Right lobe of liver (tissue), 6 donors: Measurements from ENCODE around the gene WDR90. TPM values are rescaled to one million over a fixed set of nuclear protein-coding genes. Genes with fewer than 3 reads are reported as not detected.
A peak's percentile ranks its signal among the peaks of the same experiment; 100 is the strongest.
"Not testable (repeated sequence)": the region's sequence is repeated elsewhere in the genome, so short reads cannot be mapped to it uniquely, and the experiment has no call there.

ENCODE experiments used
- ATAC-seq, 4 donors: fragments of 200-7000 bp; cut with Tn5 transposase; one replicate each; pipeline ENCODE4 v1.9.1; 2020; ENCODE audit warnings: mild to moderate bottlenecking in 4 of 4, moderate library complexity in 4 of 4
- DNase-seq, 3 donors: peaks; one replicate each; pipeline ENCODE4 v3.0.0-alpha.2; 2020
- H3K27ac ChIP-seq, 3 donors: fragments of 200-600 bp; one replicate each; pipeline ENCODE4 v1.8.0; 2022
- H3K27me3 ChIP-seq, 2 donors: fragments of 200-600 bp; one replicate each; pipeline ENCODE4 v1.8.0; 2022
- H3K36me3 ChIP-seq, 4 donors: fragments of 200-600 bp; sonication (generic) in 1 of 4; one replicate each; pipeline versions ENCODE4 v1.5.1 to v1.8.0; 2017 to 2022; ENCODE audit warnings: control low read depth in 1 of 4
- H3K4me1 ChIP-seq, 4 donors: fragments of 200-600 bp; sonication (generic) in 1 of 4; one replicate each; pipeline versions ENCODE4 v1.5.1 to v1.8.0; 2017 to 2022; ENCODE audit warnings: control low read depth in 1 of 4
- H3K4me3 ChIP-seq, 3 donors: fragments of 200-600 bp; one replicate each; pipeline ENCODE4 v1.8.0; 2022
- H3K9me3 ChIP-seq, 4 donors: fragments of 200-600 bp; sonication (generic) in 1 of 4; one replicate each; pipeline versions ENCODE4 v1.5.1 to v1.8.0; 2017 to 2022; ENCODE audit warnings: control low read depth in 1 of 4
- CTCF ChIP-seq, 4 donors: fragments of 200-600 bp in 3 of 4; fragments of 450-650 bp in 1 of 4; IDR thresholded peaks; one replicate each; pipeline versions ENCODE4 v1.5.1 to v1.8.0; 2016 to 2022; ENCODE audit warnings: antibody characterized with exemption in 4 of 4, mild to moderate bottlenecking in 2 of 4
- POLR2A ChIP-seq: fragments of 450-650 bp; IDR thresholded peaks from one replicate; pipeline ENCODE4 v1.6.1; 2017; ENCODE audit warnings: antibody characterized with exemption, mild to moderate bottlenecking
- WGBS: methylation state at CpG from one replicate; pipeline ENCODE4 v1.1.6; 2018; ENCODE audit warnings: low coverage, low lambda C conversion rate; ENCODE audit not compliant: insufficient coverage; ENCODE audit errors: missing lambda C conversion rate; 5-methylcytosine and 5-hydroxymethylcytosine counted together
- intact Hi-C, 2 donors: fragments of 100-400 bp; cut with DNase I; formaldehyde crosslinking; loops; one replicate each; pipeline versions ENCODE4 v1.11.2 to v1.14.1; 2022
- total RNA-seq, 6 experiments: library from RNA; depleted of rRNA in 2 of 6; stranded (reverse); fragments of >200 nt in 2 of 6; fragmentation: NEBNext Ultra II Directional in 3 of 6; extraction: Animal tissue kit (Norgen Biotek cat#: 25700) in 3 of 6; gene quantifications; one replicate each; pipeline versions ENCODE4 v1.1.0 to v1.2.4, GENCODE V29; 2016 to 2023
- donor health status: DM: no; HTN: yes; CAD: no.
- donor health status: DM: no; HTN: no; CAD: no.
- donor health status: DM: no; HTN: no; CAD: no.
- donor health status: DM: no; HTN: yes; CAD: no.
- donor health status: DM: no; HTN: yes; CAD: no.

WDR90 gene
- total RNA-seq, 6 experiments from 2014 or later, result 7.2 to 18.1 (median 11.8) TPM

GRCh38 chr16:687499-687898 is 38.3 kb downstream of the WDR90 start:
- no CpG with 5 or more reads among the region's 19 CpGs for WGBS
- TF ChIP-seq CTCF (IDR thresholded peaks at IDR 0.05) (no peak), POLR2A (no peak)
- Histone ChIP-seq H3K4me1 (peaks cover 0 to 30% (median 12%) of the 10 kb centered on the region in 4 donors), H3K27me3 (no peaks in the 10 kb centered on the region), H3K27ac (no peak overlapping the region), H3K4me3 (no peak overlapping the region), H3K9me3 (no peaks in the 10 kb centered on the region), H3K36me3 (peaks cover 0 to 11% (median 2%) of the 10 kb centered on the region in 4 donors)
- intact Hi-C loops, result no loop called here
- no peak for ATAC-seq
- DNase-seq, result no peak

- ATAC-seq, result no peak
- Histone ChIP-seq H3K4me1 (peaks cover 0 to 19% (median 9%) of the 10 kb centered on the region in 4 donors), H3K9me3 (no peaks in the 10 kb centered on the region), H3K27me3 (peaks cover 0 to 4% of the 10 kb centered on the region in 2 donors), H3K27ac (peak overlapping the region in 1 of 3 donors; percentile 68), H3K36me3 (peaks cover 0 to 6% (median 0%) of the 10 kb centered on the region in 4 donors), H3K4me3 (peak overlapping the region; percentile 93 to 96 (median 94))
- TF ChIP-seq CTCF (IDR thresholded peaks at IDR 0.05) (no peak), POLR2A (no peak)
- WGBS, result 80% methylated on average over 2 of the region's 26 CpGs
- DNase-seq, result no peak
- intact Hi-C loops, result no loop called here
Measured at GRCh38 chr16:689175-689897, 40.2 kb downstream of the WDR90 start.

- H3K4me3 ChIP-seq, H3K27ac ChIP-seq, ATAC-seq, DNase-seq, H3K36me3 ChIP-seq, intact Hi-C loops, H3K9me3 ChIP-seq: not testable (repeated sequence)
- 80% methylated on average over 10 of the region's 16 CpGs for WGBS
- peaks cover 0 to 10% of the 10 kb centered on the region in 2 donors for H3K27me3 ChIP-seq
- peaks cover 0 to 19% (median 8%) of the 10 kb centered on the region in 4 donors for H3K4me1 ChIP-seq
Measured at GRCh38 chr16:691242-691641, 42.1 kb downstream of the WDR90 start.

- 63% methylated on average over 10 of the region's 10 CpGs for WGBS
- Histone ChIP-seq H3K36me3 (no peaks in the 10 kb centered on the region), H3K9me3 (no peaks in the 10 kb centered on the region), H3K4me3 (no peak overlapping the region), H3K4me1 (peaks cover 0 to 19% (median 8%) of the 10 kb centered on the region in 4 donors), H3K27ac (no peak overlapping the region), H3K27me3 (peaks cover 0 to 10% of the 10 kb centered on the region in 2 donors)
- intact Hi-C loops, result no loop called here
- DNase-seq, result no peak
- TF ChIP-seq CTCF (IDR thresholded peaks at IDR 0.05) (no peak), POLR2A (no peak)
- no peak for ATAC-seq
Measured at GRCh38 chr16:692356-693108, 43.4 kb downstream of the WDR90 start.

GRCh38 chr16:693364-693763 is 44.2 kb downstream of the WDR90 start:
- ATAC-seq (no peak), DNase-seq (no peak)
- H3K4me1 ChIP-seq, result peaks cover 0 to 18% (median 8%) of the 10 kb centered on the region in 4 donors
- H3K27me3 ChIP-seq, result peaks cover 0 to 10% of the 10 kb centered on the region in 2 donors
- H3K4me3 ChIP-seq, result no peak overlapping the region
- H3K36me3 ChIP-seq, result no peaks in the 10 kb centered on the region
- no peak overlapping the region for H3K27ac ChIP-seq
- WGBS, result 60% methylated on average over 1 of the region's 22 CpGs
- TF ChIP-seq CTCF (IDR thresholded peaks at IDR 0.05), result no peak
- intact Hi-C loops, result no loop called here
- no peaks in the 10 kb centered on the region for H3K9me3 ChIP-seq
